Middle frontal gyrus (tissue), 1 donor: ENCODE data around the gene MAML3.

Experiments
- DNase-seq: peaks from one replicate; pipeline ENCODE4 v3.0.0-alpha.2; 2015; ENCODE audit warnings: low spot score; ENCODE audit errors: extremely low spot score

MAML3 gene

DNA sequence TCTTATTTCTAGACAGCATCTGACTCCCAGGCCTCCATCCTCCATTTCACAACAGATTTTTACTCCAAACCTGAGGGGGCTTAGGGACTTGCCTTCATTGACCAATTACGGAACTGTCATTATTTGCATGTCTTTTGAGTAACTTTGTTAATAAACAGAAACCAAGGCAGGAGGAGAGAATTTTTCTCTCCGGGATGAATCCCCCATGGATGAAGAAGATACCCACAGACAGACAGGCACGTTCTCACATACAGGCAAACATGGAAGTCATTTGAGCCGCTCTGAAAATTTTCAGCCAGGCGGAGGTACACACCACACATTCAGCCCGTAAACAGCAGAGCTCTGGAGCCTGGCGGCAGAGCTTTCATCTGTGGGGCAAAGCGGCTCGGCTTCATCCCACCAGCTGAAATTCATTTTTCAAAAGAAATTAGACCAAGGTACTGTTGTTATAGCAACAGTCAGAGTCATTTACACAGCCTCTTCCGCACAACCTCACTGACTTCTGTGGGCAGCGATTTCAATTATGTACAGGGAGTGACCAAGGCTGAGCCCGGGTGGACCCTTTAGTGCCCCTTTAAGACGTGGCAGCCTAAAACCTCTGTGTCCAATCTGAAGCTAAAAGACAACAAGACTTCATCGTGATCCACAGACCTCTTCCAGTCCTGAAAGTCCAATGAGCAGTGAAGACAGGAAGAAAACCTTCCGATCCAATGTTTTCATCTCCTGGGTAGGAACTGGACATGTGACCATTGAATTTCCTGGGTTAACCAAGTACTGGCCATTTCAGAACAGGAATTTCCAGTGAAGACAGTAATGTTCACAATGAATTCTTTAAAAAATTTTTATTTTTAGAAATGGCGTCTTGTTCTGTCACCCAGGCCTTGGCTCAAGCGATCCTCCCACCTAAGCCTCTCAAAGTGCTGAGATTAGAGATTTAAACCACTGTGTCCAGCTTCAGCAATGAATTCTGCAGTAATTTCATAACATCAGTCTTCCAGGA, 251.4 kb downstream of the MAML3 start:
- no peak for DNase-seq

DNA sequence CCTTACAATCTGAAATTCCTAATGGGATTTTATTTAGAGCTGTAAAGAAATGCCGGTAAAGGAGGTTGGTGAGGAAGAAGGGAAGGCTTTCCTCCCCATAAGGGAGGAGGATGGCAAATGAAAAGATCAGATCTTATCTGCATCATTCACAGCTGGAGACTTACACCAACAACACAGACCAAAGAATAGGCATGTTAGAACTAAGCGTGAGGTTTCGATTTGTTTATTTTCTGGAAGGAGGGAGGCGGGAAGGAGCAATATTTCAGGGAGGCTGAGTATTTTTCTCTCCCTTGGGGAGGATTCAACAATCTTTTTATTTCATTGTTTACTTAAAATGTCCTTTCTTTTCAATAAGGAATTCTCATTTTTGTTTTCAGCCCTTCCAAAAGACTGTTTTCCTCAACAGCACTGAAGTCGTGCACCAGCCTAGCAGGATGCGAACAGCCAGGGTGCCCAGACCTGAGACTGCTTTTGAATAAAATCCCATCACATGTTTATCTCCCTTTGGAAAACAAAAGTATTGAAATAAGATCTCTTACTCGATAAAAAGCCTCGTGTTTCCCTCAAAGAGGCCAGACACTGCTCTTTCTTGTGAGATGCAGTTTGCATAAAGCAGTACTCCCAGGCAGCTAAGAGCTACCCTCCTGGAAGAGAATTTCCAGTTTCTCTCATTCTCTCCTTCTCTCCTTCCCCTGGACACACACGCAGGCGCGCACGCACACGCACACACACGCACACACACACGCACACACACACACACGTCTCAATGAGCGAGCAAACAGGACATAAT, 252.3 kb downstream of the MAML3 start:
- no peak for DNase-seq

DNA sequence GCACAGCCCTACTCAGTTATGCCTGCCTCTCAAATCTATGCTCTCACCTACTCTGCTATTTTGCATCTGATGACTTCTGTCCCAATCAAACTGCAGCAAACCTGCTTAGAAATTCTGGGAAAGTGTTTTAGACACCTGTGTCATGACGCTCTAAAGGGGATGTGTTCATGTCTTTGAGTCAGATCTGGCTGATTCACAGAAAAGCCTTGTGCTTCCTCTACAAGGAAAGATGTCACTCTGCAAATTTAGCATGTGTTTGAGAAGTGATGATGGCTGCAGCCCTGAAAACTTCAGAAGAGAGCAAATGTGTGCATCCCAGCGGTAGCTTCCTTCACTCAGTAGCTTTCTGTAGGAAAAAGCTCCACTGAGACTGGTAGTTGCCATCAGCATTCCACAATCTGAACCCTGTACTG, 253.0 kb downstream of the MAML3 start:
- no peak for DNase-seq

DNA sequence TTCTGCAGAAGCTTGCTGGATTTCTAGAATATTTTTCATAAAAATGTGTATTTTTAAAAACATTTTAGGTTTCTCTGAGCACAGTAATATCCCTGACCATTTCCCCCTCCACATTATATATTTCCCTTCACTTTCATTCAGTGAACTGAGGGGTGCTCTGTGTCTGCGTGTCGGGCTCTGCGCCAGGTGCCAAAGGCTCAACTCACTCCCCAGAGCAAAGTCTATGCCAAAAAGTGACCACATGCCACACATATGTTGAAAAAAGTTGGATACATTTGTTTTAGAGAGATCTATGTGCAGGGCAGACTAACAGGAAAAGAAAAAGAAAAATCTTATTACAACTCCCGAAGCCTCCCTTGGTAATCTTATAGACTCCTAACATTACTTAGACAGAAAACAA, 254.6 kb downstream of the MAML3 start:
- DNase-seq, result no peak

DNA sequence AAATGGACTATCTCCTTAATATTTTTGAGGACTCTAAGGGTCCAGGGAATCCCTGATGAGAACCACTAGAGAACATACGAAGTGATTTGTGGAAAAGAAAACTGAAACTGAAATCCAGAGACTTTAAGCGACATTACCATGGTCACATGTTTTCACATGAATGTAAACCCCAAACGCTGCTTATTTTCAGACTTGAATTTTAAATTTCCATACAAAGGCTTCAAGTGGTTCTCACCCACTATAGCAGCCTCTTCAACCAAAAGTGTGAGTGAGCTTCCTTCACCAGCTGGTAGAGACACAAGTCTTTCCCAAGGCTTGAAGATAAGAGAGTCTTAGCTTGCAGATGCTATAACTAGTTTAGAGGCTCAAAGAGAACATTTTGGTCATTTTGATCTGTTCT, 255.7 kb downstream of the MAML3 start:
- no peak for DNase-seq

DNA sequence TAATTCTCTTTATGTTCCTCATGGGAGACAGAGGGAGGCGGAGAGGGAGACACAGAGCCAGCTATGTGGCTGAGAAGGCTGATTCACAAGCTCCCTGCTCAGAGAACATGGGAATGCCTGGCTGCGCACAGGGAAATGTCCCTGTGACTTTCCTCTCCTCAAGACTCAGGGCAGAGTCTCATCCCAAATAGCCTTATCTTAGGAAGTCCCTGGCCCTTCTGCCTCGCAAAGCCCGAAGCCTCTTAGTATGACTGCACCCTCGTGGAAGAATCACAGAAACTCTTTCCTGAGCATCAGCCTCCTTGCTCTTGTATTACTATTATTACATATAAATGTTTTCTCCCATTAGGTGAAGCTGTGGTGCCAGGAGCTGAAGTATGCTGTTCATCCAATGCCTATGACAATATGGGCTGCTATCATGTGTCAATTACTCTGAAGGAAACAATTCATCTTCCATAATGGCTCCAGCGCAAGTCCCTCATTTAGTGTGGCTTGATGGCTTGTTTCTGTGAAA, 257.8 kb downstream of the MAML3 start:
- no peak for DNase-seq

DNA sequence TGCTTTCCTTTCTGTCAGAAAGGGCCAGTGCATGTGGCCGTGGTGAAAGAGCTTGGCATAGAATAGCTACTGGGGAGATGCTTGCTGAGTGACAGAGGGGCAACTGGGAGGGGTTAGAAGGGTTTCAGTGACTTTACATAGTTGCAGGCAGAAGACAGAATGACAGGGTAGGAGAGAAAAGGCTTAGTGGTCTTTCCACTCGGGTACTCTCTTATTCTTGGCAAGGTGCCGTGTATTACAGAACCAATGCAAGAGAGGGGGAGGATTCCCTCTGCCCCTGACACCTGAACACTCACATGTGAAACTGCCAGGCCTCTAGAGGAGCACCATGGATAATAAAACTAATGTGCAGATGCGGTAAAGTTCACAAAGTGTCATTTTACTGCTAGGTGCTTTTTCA, 260.2 kb downstream of the MAML3 start:
- DNase-seq, result no peak

DNA sequence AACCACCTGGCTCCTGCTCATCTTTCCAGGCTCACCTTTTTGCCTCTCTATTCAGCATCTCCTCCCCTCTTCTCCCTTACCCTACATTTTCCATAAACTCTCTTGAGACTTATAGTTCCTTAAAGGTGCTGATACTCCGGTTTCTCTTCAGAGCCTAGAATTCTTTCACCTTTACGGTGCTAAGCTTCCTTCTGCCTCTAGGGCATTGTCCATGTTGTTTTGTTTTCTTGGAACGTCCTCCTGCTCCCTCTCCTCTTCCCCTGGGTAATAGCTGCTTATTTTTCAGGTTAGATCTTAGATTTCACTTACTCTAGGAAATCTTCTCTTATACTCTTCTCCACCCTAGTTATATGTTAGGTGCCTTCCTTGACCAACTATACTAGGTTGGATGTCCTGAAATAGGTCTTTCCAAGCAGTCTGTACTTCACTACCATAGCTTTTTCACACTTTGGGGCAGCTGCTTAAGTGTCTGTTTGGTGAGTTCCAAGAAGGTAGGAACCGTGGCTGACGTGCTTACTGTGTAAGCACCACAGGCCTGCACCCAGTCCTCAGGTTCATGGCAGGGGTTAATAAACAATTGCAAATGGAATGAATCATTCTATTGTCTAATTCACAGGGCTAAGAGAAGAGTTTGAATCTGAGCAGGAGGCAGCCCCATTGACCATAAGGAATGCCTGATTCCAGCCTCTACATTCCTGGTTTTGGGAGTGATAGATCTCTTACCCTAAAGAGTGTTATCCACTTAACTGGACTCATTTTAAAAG, 260.8 kb downstream of the MAML3 start:
- DNase-seq, result no peak

DNA sequence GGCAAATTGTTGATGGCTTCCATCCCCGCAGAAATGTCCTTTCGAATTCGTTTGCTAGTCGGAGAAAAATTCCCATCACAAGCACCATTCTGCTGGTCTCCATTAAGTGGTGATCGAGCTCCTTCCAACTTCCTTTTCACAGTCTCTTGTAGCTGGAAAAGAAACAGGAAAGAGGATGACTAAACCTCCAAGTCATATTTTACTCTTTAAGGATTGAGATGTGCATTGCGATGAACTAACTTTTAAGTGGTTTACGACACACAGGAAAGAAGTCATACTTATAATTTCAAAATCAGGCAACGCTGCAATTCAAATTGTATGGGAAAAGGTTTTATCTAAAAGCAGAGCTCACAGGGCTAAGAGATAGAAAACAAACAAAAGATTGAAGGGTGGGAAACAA, 263.2 kb downstream of the MAML3 start:
- DNase-seq, result no peak

DNA sequence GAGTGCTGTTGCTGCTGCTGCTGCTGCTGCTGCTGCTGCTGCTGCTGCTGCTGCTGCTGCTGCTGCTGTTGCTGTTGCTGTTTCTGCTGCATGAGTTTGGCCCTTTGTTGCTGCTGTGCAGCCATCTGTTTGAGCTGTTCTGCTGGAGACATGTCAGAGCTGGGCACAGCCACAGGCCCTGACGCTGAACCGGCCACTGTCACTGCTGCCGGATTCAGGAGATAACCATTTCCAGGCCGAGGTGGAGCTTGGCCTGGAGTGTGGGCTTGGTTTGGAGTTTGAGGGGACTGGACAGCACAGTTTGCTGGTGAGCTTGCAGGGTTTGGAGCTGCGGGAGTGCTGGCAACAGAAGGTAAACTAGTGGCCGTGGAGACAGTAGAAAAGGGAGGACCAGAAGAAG, 264.1 kb downstream of the MAML3 start:
- DNase-seq, result no peak

DNA sequence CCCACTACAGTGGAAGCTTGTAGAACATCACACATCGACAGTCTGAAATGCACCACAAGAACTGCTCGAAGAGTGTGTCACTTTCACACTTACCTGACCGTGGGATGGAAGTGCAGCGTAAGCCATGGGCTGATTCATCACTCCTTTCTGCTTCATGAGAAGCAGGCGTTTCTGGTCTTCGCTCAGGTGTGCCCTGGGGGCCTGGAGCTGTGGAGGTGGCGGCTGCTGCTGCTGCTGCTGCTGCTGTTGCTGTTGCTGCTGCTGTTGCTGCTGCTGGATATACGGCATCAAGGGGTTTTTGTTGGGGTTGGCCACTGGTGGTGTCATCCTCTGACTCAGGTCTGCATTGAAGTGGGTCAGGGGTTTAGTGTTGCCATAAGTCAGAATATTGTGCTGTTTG, 264.7 kb downstream of the MAML3 start:
- no peak for DNase-seq

DNA sequence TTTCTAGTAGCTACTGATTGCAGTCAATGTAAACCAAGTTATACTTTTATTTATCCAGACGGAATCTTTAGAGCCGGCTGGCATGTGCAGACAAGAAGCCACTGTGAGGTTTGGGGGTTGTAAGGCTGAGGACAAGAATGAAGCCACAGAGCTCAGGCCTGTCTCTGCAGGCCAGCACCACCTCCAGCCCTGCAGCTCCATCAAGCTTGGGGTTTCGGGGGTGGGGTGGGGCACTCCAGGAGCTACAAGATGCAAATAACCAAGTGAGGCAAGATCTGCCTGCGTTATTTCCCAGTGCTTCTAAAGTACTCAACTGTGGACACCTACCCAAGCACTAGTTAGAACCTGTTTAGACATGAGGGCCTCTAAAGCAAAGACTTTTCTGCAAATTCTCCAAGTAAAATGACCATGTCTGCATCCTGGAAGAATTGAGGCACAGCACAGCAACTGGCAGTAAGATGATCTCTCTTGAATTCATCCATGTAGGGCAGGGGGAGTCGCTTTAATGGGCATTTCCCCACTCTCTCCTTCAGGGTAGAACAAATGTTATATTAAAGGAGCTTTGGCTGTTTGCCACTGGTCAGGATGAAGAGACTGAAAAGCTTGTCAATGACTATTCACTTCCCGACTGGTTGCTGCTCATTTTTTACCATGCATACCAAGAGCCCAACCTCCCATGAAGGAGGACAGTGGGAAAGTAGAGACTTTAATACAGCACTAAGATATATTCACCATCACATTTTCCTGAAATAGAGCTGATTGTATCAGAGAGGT, 265.8 kb downstream of the MAML3 start:
- no peak for DNase-seq

DNA sequence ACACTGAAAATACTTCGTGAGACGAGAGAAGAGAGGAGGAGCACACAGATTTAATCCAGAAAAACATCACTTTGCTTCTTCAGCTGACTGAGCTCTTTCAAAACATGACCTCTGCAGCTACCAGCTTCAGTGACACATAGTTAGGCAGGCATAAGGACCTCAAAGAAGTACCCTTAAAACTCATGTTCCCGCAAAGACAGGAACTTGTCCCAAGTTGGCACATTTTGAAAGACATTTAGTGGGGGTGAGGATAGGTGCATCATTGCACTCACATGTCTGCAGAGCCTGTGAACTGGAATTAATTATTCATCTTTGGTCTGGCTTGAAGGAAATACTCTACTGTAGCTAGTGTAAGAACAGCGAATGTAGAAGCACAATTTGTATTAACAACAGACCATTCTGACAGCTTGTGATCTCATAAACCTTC, 266.6 kb downstream of the MAML3 start:
- no peak for DNase-seq

DNA sequence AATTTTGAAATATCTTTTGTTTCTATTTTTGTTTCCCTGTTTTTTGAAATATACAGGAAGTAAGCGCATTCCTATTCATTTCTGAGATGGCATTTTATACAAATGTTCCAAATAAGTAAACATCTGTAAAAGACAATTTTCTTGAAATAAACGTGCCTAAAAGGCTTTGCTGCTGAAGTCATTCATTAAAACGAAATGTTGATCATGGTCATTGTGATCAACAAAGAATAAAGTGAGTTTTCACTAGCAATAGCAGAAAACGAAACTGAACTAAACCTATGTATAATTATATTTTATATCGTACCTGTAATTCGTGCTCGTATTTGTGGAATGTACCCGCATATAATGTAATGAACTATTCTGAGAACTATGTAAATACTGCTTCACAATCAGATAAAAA, 267.2 kb downstream of the MAML3 start:
- DNase-seq, result no peak

DNA sequence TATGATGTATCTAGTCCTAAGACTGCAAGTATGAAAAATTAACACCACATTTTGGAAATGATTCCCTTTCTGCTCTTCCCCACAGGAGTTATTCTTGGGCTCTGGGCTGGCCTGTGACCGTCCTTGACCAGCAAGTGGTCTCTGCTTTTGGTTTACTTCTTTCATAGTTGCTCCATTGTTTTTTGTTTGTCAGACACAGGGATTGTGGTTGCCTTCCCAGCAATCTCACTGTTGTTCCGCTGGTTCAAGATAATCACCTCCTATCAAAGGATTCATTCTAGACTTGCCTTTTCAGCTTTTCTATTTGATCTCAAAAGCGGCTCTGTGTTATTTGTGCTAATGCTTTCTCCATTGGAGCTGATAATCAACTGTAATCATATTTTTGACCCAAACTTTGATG, 269.5 kb downstream of the MAML3 start:
- no peak for DNase-seq

DNA sequence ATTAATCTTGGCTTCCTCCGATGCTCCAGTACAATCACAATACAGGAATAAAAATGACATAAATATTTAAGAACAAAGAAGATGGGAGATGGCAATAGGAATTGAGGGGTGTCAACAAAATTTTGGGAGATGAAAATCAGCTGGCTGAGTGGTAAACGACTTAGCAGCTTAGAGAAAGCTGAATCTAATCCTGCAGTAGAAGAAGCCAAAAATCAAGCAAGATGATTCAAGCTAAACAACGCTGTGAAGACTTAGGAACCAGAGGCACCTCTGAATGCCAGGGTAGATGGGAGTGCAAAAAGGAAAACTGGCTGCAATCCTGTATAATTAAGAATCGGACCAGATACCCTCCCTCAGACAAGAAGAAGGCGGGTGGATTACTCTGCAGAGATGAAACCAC, 273.1 kb downstream of the MAML3 start:
- no peak for DNase-seq

DNA sequence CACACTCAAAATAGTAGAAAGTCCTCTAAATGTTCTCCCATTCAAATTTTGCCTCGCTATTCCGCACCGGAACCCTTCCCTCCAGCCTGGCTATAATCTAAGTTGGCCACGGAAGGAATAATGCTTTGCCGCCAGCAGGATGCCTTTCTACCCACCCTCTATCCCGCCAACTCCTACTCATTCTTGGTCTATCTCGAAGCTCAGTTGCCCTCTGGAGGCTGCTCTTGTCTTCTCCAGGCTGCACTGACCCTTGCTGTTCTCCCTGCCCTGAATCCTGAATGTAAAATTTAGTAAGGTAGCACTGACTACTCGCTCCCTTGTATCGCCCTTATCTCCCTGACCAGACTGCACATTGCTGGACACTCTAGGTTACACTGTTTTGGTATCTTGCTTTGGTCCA, 275.9 kb downstream of the MAML3 start:
- no peak for DNase-seq

DNA sequence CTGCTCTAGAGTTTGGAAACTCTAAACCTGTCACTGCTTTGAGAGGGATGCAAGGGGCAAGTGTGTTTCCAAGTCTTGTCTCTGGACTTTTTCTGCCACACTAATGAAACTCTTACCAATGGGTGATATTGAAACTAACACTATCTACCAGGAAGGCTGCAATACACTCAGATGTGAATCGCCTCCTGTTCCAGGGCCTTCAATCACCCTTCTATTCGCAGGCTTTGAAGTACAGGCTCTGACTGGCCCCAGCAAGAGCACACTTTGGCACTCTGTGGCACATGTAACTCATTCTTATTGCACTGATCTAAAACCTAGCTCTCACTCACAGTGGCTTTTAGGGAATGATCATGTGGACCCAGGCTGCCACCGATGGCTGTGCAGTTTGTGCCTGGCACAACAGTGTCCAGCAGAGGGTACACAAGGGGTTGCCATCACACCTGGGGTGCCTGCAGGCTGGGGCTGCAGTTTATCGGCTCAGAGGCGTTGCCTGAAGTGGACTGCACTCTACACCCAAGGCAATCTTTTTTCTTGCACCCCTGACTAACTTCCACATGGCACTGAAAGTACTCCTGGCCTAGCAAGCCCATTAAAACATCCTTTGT, 277.5 kb downstream of the MAML3 start:
- no peak for DNase-seq

DNA sequence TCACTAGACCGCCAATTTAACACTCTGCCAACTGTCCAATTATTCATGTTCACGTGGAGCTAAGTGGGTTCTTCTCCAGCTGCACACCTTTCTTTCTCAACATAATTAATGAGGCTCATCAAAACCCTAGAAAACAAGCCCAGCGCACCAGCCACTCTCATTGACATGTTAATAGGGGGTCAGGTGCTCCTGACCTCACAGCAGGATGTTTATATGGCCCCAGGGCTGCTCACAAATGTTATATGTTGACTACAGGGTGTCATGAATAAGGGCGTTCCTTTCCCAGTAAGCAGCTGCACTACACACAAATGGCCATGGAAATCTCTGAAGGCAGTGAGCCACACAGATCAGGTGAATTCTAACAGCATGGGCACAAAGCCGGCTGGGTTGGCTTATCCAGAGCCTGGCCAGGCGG, 278.6 kb downstream of the MAML3 start:
- no peak for DNase-seq
